Ectodermal cell (in vitro differentiated cells): Measurements from ENCODE around the gene SUFU.
A peak's percentile ranks its signal among the peaks of the same experiment; 100 is the strongest.

Experiments used
- H3K27ac ChIP-seq: 2 replicates; pipeline ENCODE4 v1.7.0; 2013; ENCODE audit warnings: mild to moderate bottlenecking, low read depth, low read length; ENCODE audit not compliant: insufficient read depth, poor library complexity, severe bottlenecking
- H3K27me3 ChIP-seq: 2 replicates; pipeline ENCODE4 v1.7.0; 2013; ENCODE audit warnings: mild to moderate bottlenecking, low read length; ENCODE audit not compliant: insufficient read depth, control insufficient read depth, poor library complexity, severe bottlenecking
- H3K36me3 ChIP-seq: one replicate; pipeline ENCODE4 v1.7.0; 2013; ENCODE audit warnings: low read length; ENCODE audit not compliant: control insufficient read depth, insufficient read depth
- H3K4me1 ChIP-seq: one replicate; pipeline ENCODE4 v1.7.0; 2013; ENCODE audit warnings: low read length; ENCODE audit not compliant: control insufficient read depth, insufficient read depth
- H3K4me3 ChIP-seq: 2 replicates; pipeline ENCODE4 v1.7.0; 2013; ENCODE audit warnings: low read depth, low read length, control low read depth; ENCODE audit not compliant: insufficient read depth
- H3K9me3 ChIP-seq: 2 replicates; pipeline ENCODE4 v1.7.0; 2013; ENCODE audit warnings: mild to moderate bottlenecking, low read length, moderate library complexity; ENCODE audit not compliant: control insufficient read depth
- WGBS, 2 experiments: methylation state at CpG; one replicate each; pipeline ENCODE4 v1.1.7; 2013; ENCODE audit warnings: missing lambda C conversion rate in 2 of 2; 5-methylcytosine and 5-hydroxymethylcytosine counted together

Gene SUFU

DNA sequence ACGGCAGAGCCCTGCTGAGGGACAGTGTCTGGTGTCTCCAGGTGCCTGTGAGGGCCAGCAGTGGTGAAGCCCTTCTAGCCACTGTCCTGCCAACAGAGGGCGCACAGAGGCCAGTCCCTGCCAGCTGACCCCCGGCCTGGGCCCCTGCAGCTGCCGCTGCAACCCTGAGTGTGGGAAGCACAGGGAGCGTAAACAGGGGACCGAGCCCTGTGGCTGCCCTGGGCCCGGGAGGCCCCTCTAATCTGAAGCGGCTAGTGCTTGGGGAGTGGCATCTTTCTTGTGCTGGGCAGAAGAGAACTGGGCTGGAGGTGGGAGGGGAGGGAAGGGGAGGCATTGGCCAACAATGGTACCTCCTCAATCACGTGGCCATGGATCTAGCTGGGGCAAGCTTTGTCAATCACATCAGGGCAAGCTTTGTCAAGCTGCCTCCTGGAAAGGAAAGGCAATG lies 175.1 kb downstream of the SUFU start:
- Histone ChIP-seq H3K4me3 (no peak overlapping the region), H3K27me3 (no peaks in the 10 kb centered on the region), H3K36me3 (peaks cover 11% of the 10 kb centered on the region), H3K4me1 (peaks cover 53% of the 10 kb centered on the region), H3K9me3 (no peaks in the 10 kb centered on the region), H3K27ac (peak overlapping the region; percentile 86)
- WGBS, 2 experiments, result 3% methylated on average over 9 of the region's 9 CpGs

DNA sequence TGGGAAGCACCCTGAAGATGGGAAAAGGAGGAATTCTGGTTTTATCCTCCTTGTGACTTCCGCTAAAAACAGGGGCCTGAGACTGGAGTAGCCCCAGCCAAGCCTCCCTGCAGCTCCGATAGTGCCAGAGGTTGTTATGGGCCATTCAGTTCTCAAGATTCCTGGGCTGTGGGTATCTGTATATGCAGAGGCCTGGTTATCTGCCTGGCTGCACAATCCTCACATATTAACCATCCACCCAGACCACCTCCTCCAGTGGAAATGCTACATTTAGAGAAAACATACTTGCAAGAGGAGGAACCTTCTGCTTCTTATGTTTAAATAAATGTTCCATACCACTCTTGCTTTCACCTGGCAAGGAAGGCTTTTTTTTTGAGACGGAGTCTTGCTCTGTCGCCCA lies 175.8 kb downstream of the SUFU start:
- WGBS, 2 experiments, result 92 to 94% methylated on average over 4 of the region's 4 CpGs
- H3K4me1 ChIP-seq, result peaks cover 46% of the 10 kb centered on the region
- H3K36me3 ChIP-seq, result peaks cover 11% of the 10 kb centered on the region
- H3K27me3 ChIP-seq, result no peaks in the 10 kb centered on the region
- no peaks in the 10 kb centered on the region for H3K9me3 ChIP-seq
- H3K4me3 ChIP-seq, result no peak overlapping the region
- peak overlapping the region; percentile 86 for H3K27ac ChIP-seq

DNA sequence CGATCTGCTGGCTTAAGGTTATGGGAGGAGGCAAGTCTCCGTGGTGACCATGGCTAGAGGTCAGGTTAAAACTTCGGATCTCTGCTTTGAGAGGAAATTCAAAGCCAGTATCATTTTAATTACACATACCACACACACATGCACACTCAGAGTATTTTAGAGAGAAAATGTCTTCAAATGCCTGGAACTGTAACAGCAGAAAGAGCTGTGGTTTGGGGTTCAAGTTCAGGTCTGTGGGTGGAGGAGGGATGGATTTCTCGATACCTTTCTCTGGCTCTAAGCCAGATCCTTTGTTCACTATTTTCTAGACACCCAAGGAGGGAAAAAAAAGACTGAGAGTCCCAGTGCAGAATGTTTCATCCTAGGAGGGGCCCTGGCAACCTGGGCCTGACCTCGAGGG lies 177.9 kb downstream of the SUFU start:
- H3K4me3 ChIP-seq, result no peak overlapping the region
- no peaks in the 10 kb centered on the region for H3K27me3 ChIP-seq
- H3K36me3 ChIP-seq, result peaks cover 20% of the 10 kb centered on the region
- WGBS, 2 experiments, result 95% methylated on average over 5 of the region's 5 CpGs
- no peaks in the 10 kb centered on the region for H3K9me3 ChIP-seq
- peaks cover 29% of the 10 kb centered on the region for H3K4me1 ChIP-seq
- no peak overlapping the region for H3K27ac ChIP-seq

DNA sequence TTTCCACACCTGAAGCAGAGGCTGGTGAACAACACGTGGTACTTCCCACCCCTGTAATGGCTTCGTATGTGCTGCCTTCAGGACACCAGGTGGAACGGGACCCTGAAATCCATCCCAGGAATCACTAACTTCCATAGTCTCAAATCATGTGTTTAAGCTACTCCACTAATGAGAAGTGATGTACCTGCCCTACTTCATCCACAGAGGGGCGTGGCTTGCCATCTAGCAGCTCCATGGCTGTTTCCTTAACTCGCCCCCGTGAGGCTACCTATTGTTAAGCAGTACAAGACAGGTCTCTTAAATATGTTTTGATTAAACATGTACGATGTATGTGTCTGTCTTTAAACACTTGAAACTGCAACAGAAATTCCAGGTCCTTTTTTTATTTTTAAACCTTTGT lies 178.6 kb downstream of the SUFU start:
- Histone ChIP-seq H3K27ac (no peak overlapping the region), H3K36me3 (peaks cover 20% of the 10 kb centered on the region), H3K27me3 (no peaks in the 10 kb centered on the region), H3K4me1 (peaks cover 22% of the 10 kb centered on the region), H3K4me3 (no peak overlapping the region), H3K9me3 (no peaks in the 10 kb centered on the region)
- 94 to 97% methylated on average over 7 of the region's 7 CpGs for WGBS, 2 experiments

DNA sequence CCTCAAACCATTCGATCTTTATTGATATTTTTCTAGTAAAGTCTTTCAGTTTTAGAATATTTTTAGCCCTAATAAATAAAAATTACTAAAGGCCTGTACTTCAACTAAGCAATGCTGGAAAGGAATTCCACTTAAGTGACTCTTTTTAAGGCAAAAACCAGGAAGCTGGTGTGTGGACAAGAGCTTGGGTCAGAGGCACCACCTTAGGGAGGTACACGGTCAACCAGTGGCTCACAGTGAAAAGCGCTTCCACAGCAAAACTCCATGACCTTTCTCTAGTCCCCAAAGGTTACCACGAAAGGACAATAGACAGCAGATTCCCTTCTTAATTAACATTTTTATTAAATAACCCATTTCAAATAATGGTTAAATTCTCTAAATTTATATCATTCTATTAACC lies 179.2 kb downstream of the SUFU start:
- 93 to 98% methylated on average over 3 to 4 of the region's 4 CpGs for WGBS, 2 experiments

More for the DNA sequence above, 179.2 kb downstream of the SUFU start:
- peaks cover 20% of the 10 kb centered on the region for H3K36me3 ChIP-seq
- no peaks in the 10 kb centered on the region for H3K27me3 ChIP-seq
- H3K9me3 ChIP-seq, result no peaks in the 10 kb centered on the region
- H3K27ac ChIP-seq, result no peak overlapping the region
- H3K4me1 ChIP-seq, result peaks cover 18% of the 10 kb centered on the region
- no peak overlapping the region for H3K4me3 ChIP-seq
